ENCODE results near the gene C17orf67.
A peak's percentile ranks its signal among the peaks of the same experiment; 100 is the strongest.

- TF ChIP-seq CTCF (IDR thresholded peaks at IDR 0.05) (peak in 1 of 4 experiments; percentile 16), POLR2A (IDR thresholded peaks at IDR 0.05) (peak; percentile 18)
These were observed 487 bp downstream of the C17orf67 start for GRCh38 chr17:56833057-56833808.

All from uterus (tissue), 2 donors.